GM21367 (cell line): Measurements from ENCODE around the gene BLOC1S1.

Experiments used
- ATAC-seq: cut with Tn5 transposase; IDR thresholded peaks from one replicate; pipeline ENCODE4 v1.9.1; 2021; ENCODE audit not compliant: unreplicated experiment

Gene BLOC1S1

DNA sequence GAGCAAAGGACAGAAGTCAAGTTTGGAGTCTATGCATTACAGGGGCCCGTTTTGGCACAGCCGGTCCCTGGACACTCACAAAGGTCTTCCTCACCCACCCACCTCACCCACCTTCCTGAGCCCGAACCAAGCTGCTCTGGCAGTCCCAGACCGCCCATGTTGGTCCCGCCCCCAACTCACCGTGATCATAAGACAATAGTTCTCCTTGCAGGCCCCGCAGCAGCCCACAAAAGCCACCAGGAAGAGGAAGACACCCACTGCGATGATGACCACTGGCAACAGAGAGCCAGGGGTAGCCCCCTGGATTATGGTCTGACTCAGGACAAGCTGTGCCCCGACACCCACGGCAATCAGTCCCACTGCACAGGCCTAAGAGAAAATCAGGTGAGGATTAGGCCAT lies 11.1 kb downstream of the BLOC1S1 start:
- no peak for ATAC-seq

DNA sequence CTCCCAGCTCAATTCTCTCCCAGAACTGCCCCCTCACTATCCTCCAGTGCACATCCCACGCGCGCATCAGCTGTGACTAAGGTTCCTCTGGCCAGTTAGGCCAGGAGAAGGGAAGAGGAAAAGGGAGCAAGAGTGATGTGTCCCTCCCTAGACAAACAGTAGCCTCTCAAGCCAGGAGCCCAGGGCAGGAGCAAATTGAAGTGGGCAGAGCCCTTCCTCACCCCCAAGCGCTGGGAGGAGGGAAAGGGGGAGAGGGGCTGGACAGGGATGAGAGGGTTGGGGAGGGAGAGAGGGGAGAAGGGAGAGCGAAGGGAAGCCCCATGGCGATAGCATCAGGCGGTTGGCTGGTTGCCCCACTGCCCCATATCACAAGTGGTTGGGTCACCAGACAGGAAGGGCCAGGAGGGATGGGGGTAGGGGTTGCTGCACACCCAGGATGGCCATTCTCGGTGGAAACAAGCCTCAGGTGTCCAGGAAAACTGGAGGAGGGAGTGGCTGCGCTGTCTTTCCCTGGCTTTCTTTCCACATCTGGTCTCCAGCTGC lies 11.9 kb downstream of the BLOC1S1 start:
- no peak for ATAC-seq

DNA sequence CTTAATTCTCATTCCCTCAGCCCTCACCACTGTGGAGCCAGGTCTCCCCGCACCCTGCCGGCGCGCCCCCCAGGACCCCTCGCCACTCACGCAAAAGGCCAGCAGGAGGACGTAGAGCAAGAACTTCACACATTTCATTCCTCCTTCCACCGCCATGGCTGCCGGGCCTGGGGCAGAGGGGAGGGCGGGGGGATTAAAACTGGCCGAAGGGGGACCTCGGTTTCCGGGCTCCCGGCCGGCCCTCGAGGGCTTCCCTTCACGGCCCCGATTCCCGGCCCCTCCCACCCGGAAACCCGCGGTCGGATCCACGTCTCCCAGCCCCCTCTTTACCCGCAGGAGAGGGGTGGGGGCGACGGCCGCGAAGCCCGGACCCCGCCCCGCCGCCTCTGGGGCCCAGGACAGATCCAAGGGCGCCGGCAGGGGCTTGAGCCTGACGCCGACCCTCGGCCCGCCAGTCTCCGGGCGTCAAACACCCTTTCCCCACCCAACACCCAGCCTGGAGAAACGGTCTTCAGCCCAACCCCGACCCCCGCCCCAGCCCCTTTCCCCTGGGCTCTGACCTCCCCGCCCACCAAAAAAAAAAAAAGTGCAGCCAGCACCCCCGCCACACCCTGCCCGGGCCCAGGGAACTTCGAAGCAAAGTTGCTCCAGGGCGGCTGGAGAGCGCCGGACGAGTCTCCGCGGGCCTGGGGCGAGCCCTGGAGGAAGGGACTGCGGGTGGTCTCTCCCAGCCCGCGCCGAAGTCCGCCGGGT lies 12.5 kb downstream of the BLOC1S1 start:
- ATAC-seq: peak; percentile 7

DNA sequence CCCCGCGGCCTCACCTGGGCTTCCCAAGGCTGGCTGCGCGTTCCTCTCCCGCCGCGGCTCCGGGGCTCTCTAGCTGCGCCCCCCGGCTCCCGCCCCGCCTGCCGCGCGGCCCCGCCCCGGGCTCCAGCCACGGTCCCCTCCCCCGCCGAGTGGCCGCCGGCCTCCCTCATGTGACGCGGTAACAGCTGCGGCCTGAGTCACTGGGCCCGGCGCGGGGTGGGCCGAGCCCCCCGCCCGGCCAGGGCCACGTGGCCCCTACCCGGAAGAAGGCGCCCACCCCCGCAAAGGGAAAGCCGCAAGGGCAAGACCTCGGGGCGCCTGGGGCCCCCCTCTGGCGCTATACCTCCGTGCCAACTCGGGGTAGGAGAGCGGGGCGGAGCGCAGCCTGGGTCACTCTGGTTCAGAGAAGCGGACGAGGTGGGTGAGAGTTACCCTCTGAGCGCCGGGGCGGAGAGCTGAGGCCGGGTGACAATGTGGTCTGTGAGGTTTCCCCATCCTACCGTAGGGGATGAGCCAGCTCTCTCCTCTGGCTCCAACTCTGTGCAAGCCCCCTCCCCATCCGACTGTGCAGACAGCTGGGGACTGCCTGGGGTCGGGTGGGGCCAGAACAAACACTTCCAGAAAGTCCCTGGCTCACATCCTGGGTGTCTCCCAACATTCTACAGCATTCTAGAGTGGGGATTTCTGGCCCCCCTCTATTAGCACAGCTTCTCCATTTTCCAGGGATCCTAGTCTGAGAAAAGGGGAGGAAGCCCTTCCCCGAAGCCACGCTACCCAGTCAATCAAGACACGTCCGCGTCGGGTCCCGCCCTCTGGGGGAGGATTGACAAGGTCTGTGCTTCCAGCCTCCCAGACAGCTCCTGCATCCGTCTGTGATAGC lies 13.3 kb downstream of the BLOC1S1 start, which contains the start of gene CD63:
TSS of gene CD63 (minus strand) at position 71 of the 880 bp plus-strand sequence. CDS start 668 bp downstream, outside the sequence.
- ATAC-seq: peak; percentile 47

DNA sequence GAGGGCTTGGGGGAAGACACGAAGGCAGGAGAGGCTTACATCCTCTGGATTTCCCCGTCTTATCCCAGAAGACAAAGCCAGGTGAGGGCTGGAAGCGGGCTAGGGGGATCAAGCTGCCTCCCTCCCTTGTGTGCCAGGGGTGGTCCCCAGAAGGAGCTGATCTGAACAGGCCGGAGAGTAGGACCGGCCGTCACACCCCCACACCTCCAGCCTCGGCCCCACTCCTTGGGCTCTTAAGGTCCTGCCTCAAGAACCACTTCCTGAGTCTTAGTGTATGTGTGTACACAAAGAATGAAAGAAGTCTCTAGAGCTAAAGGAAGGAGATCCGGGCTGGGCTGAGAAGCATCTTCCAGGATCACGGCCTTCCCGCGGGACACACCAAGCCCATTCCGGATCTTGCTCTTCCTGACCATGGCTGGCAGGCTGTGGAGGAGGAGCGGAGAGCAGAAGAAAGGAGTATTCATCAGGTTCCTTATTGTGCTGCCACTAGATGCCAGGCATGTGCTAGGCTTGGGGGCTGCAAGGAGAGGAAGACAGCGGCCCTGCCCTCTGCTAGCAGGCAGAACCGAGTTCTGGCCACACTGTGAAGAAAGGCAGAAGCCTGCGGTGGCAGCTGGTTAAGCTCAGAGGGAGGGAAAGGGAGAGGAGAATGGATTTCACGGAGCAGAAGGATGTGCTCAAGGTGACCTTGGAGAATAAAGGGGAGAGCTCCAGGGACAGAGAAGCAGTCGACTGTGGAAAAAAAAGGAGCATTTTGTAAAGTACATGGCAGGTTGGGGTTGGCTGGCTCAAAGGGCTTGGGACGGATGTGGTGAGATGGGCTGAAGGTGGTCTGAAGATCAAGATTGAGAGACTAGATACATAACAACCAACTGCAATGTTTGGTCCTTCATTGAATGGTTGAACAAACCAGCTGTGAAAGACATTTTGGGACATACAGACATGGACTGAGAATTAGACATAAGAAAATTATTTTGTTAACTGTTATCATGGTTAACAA lies 14.3 kb downstream of the BLOC1S1 start:
- ATAC-seq: peak; percentile 33

DNA sequence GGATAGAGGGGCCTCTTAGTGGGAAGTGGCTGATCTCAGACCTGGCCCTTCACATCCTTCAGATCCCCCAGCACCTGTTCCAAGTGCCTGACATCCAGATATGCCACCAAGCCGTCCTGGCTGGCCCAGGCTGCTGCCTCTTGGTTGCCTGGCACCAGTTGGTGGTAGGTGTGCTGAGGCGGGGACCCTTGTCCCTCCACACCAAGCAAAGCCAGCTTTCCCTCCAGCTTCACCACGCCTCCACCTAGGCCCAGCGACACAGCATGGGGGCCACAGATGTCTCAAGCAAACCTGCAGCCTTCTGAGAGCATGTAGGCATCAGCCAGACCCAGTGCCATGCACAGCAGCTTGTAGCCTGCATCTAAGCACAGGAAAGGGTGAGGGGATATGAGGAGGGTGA lies 16.4 kb downstream of the BLOC1S1 start:
- ATAC-seq: no peak

DNA sequence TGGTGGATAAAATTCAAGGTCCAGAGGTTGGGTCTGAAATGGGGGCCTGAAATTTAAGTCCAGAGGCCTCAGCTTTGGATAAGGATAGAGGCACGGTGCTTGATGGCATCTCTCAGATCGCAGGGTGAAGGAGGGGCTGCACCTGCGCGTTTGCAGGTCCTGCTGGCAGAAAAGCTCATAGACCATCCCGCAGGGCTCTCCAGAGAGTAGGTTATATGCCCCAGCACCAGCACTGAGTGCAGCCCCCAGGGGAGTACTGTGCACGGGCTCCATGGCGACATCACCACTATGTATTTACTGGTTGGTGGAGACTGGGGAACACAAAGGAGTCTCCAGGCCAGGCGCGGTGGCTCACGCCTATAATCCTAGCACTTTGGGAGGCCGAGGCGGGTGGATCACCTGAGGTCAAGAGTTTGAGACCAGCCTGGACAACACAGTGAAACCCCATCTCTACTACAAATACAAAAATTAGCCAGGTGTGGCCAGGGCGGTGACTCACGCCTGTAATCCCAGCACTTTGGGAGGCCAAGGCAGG lies 17.2 kb downstream of the BLOC1S1 start:
- ATAC-seq: no peak

DNA sequence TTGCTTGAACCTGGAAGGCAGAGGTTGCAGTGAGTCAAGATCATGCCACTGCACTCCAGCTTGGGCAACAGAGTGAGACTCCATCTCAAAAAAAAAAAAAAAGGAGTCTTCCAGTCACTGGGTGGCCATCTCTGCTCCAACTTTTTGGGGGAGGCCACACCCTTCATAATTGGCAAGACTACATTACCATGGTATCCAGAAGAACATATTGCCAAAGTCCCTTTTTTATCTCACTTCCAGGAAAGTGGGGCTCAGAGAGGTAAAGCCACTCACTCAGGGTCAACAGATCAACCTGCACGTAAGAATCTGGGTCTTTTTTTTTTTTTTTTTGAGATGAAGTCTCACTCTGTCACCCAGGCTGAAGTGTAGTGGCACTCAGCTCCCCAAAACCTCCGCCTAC lies 18.0 kb downstream of the BLOC1S1 start:
- no peak for ATAC-seq

DNA sequence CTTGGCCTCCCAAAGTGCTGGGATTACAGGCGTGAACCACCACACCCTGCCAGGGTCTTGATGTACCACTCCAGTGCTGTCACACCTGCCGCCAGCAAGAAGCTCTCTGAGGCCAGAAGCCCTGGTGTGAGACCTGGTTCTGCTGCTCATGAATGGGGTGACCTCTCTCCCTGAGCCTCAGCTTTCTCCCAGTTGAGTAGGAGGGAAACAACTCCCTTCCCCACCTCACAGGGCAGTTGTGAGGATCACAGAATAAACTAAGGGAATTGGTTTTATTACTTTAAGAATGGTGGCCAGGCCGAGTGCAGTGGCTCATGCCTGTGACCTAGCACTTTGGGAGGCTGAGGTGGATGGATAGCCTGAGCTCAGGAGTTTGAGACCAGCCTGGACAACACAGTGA lies 18.7 kb downstream of the BLOC1S1 start:
- ATAC-seq: no peak

DNA sequence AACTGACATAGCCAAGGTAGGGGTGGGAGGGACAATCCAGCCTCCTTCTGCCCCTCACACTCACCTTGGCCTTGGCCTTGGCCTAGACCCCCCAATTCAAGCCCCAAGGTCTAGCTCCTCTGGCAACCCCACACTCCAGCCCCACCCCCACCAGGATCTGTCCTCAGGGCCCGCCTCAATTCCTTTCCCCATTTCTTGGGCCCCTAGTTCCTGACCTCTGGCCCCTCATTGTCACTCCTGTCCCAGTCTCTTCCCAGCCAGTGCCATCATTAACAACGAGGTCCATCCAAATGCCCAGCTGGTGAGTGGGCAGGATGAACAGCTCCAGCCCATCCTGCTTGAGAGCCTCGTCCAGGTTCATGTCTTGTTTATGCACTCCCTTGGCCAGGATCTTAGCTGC lies 20.2 kb downstream of the BLOC1S1 start:
- ATAC-seq: no peak

DNA sequence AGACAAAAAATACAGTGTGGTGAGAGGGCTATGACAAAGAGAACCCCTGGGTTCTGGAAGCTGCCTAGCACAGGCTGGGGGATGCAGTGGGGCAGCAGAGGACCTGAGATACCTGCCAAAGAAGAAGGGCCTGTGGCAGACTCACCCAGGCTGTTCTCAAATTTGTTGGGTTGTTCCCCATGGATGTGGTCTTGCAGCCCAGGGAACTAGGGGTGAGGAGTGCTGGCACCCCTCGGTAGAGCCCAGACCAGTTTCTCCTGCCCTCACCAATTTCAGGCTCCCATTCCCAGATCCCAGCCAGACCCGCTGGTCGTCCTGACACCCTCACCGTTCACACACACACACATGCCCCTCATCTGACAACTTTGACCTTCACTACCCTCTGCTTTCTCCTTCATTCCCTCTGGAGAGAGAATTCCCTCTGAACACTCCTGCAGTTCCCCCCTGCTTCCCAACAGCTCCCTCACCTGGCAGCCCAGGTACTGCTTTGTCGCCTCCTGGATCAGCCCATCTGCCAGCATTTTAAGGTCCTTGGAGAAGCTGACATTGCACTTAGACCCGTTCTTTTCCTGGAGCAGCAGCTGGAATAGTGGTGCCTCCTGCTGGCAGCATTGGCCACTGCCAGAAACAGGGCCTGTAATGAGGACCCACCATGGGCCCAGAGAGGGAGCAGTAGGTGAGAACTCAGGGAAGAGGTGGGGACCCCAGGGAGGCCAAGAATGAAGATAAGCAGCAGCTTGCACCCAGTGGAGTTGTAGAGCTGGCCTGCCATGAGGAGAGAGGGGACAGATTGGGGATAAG lies 21.1 kb downstream of the BLOC1S1 start:
- peak; percentile 28 for ATAC-seq

DNA sequence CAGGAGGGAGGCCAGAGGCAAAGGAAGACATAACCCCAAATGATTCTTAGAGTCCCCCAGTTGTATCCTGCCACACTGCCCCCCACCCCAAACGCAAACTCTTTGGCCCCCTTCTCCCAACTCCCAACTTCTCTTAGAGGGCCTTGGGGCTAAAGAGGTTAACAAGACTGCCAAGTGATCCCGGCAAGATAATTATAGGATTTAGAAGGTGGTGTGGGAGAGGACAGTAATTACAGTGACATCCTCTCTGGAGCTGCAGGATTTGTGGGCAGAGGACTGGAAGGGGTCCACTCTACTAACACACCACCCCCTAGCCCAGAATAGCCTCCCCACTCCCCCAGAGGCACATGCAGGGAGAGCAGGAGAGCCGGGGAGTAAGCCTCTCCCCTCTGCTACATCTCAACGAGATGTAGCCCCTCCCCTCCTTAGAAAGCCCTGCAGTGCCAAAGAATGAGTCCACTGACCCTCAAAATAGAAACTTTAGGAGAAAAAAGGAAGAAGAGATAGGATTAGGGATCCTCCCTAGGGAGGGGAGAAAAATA lies 21.8 kb downstream of the BLOC1S1 start:
- no peak for ATAC-seq

DNA sequence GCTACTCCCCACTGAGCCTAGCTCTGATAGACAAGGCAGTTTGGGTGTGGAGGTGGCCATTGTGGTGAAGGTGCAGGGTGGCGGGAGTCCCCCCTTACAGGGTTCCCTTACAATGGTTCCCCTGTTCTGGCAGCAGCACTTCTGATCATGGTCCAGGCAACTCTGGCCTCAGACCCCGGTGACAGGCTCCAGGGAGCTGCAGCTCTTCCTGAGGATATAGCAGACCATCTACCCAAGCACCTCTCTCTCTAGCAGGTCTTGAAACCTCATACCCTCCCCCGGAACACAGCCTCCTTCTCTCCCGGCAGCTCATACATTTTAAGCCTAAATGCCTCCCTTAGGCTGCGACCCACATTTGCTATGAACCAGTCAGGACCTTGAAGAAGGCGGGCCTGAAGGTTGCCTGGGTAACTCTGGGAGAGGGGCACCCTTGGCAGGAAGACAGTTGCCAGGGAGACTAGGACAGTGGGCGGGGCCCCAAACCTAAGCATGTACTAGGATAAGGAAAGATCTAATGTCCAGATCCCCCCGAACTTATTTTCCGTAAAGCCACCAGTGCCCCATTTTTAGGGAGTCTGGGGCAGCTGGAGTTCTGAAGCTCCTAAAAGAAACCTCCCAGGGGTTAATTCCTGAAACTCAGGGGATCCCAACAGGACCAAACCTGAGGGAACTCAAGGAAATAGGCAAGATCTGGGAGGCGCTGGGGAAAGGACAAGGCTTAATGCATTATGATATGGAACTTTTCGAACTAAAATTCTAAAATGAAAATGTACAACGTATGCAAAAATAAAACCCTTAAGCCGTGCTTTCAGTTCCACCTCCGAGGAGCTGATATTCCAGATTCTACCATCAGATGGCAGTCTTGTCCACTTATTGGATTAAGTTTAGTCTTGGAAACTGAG lies 22.5 kb downstream of the BLOC1S1 start:
- ATAC-seq: peak; percentile 81

DNA sequence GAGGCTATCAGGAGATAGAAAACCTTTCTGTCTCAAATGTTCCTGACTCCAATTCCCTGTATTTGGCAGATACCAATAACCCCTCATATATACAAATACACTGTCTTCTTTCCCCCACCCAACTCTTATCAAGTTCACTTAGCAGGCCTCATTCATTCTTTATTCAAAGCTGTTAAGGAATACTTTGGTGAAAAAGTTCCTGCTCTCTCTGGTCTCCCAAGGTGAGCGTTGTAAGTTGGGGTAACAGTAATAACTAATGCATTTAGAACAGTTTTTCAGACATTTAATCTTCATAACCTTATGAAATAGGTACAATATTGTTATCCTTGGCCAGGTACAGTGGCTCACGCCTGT lies 23.2 kb downstream of the BLOC1S1 start:
- ATAC-seq: no peak

DNA sequence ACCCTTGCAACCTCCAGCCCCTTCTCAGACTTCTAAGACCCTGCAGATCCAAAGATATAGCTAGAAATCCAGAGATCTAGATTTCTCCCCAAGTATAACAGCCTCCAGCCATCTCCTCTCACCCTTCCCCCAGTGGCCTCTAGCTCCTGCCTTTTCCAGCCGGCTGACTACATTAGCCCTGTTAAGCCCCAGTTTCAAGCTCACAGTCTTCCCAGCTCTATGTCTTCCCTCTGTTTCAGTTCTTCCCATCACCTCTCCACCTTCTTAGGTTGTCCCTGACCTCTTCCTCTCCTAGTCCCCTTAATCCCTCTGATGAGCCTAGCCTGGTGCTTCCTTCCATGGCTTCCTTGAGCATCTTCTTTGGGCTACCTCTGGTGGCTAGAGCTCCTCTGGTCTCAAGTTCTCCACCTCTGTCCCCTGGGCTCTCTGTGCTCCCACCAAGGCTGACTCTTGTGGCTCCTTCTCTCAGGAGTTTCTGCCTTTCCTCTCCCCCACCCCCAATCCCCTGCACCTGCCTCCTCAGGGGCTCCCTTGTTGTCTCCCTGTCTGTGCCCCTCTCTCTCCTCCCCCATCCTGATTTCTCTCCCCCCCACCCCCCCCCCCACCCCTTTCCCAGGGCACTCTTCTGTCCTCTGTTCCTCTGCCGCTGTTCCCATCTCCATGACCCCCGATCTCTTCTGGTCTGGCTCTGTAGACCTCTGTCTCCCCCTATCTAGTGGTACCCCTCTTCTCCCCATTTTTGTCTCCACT lies 26.3 kb downstream of the BLOC1S1 start:
- no peak for ATAC-seq

DNA sequence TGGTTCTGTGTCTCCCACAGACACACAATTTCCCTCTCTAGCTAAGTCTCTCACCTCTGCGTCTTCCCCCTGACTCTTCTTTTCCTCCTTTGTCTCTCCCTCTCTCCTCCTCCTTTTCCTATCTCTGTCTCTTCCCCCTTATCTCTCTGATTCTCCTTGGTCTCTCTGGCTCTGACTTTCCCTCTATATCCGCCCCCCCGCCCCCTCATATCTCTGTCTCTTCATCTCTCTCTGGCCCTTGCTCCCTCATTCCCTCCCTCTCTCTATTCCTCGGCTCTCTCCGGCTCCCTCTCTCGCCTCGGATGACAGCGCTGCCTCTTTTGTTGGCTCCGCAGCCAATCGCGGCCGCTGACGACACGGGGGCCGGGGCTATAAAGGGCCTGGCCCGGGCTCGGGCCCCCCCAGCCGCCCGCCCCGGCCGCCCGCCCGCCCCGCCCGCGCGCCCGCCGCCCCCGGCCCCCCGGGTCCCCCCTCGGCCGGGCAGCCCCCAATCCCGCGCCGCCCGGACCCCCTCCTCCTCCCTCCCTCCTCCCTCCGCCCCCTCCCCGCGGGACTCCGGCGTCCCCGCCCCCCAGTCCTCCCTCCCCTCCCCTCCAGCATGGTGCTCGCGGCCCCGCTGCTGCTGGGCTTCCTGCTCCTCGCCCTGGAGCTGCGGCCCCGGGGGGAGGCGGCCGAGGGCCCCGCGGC lies 27.0 kb downstream of the BLOC1S1 start, which contains the start of gene GDF11:
TSS of gene GDF11 (plus strand) at position 404 of the 687 bp plus-strand sequence. CDS start at position 599, 195 bp downstream.
- ATAC-seq: peak; percentile 29
